HUES6 (cell line): ENCODE data around the gene OLFM1.

Experiments
- H3K27ac ChIP-seq: 2 replicates; pipeline ENCODE4 v1.7.0; 2013; ENCODE audit warnings: low read depth, mild to moderate bottlenecking, low read length, inconsistent platforms
- H3K27me3 ChIP-seq: 2 replicates; pipeline ENCODE4 v1.6.1; 2013; ENCODE audit warnings: low read length; ENCODE audit not compliant: control insufficient read depth, insufficient read depth
- H3K36me3 ChIP-seq: 2 replicates; pipeline ENCODE4 v1.6.1; 2013; ENCODE audit warnings: low read length; ENCODE audit not compliant: control insufficient read depth, insufficient read depth
- H3K4me1 ChIP-seq: 2 replicates; pipeline ENCODE4 v1.6.1; 2013; ENCODE audit warnings: low read length; ENCODE audit not compliant: control insufficient read depth, insufficient read depth
- H3K4me3 ChIP-seq: 2 replicates; pipeline ENCODE4 v1.5.1; 2013; ENCODE audit warnings: low read depth, low read length
- H3K9ac ChIP-seq: one replicate; pipeline ENCODE4 v1.6.1; 2013; ENCODE audit warnings: mild to moderate bottlenecking, low read length
- H3K9me3 ChIP-seq: 2 replicates; pipeline ENCODE4 v1.6.1; 2013; ENCODE audit warnings: low read depth, low read length; ENCODE audit not compliant: control insufficient read depth, insufficient read depth

Gene OLFM1

DNA sequence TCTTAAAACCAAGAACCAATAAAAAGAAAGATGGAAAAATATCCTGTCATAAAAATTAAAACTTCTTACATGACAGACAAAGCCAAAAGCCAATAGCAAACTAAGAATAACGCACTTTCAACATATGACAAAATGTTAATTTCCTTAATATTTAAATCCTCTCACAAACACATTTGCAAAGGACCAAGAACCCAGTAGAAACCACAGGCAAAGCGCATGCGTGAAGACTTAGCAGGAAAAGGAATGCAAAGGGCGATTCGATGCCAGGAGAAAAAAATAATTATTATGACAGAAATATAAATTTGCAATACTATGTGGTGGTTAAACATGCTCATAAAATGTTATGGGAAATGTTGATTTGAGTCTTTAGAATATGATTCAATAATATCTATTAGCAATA, 39.9 kb upstream of the OLFM1 start:
- no peak overlapping the region for H3K27ac ChIP-seq
- H3K4me1 ChIP-seq, result no peaks in the 10 kb centered on the region
- H3K4me3 ChIP-seq, result no peak overlapping the region
- H3K27me3 ChIP-seq, result no peaks in the 10 kb centered on the region
- no peak overlapping the region for H3K9ac ChIP-seq
- peaks cover 3% of the 10 kb centered on the region; the same call in 1 of the 2 replicates for H3K9me3 ChIP-seq
- H3K36me3 ChIP-seq, result no peaks in the 10 kb centered on the region

DNA sequence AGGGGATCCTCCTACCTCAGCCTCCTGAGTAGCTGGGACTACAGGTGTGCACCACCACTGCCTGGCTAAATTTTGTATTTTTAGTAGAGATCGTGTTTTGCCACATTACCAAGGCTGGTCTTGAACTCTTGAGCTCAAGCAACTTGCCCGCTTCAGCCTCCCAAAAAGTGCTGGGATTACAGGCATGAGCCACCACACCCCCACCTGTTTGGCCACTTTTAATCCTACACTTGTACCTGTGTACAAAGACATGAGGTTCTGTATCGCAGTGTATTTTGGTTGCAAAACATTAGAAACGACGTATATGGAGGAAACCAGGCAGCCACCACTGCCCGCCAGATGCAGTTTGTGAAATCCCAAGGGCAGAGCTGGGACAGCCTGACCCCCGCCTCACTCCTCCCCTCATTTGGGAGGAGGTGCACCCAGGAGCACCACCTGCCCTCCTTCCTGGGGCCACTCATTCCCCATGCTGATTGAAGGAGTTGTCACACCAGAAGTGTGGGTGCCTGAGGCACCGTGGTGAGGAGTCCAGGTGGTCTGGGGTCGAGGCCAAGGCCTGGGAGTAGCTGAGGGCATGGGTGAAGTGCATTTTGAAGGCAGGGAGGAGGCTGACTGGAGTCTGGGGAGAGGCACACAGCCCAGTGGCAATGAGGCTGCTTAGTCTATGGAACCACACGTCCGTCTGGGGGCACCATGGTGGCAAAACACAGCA, 39.3 kb upstream of the OLFM1 start:
- H3K9me3 ChIP-seq, result peaks cover 3% of the 10 kb centered on the region; the same call in 1 of the 2 replicates
- H3K27ac ChIP-seq, result no peak overlapping the region
- H3K27me3 ChIP-seq, result no peaks in the 10 kb centered on the region
- H3K36me3 ChIP-seq, result no peaks in the 10 kb centered on the region
- H3K4me1 ChIP-seq, result no peaks in the 10 kb centered on the region
- no peak overlapping the region for H3K4me3 ChIP-seq
- H3K9ac ChIP-seq, result no peak overlapping the region

DNA sequence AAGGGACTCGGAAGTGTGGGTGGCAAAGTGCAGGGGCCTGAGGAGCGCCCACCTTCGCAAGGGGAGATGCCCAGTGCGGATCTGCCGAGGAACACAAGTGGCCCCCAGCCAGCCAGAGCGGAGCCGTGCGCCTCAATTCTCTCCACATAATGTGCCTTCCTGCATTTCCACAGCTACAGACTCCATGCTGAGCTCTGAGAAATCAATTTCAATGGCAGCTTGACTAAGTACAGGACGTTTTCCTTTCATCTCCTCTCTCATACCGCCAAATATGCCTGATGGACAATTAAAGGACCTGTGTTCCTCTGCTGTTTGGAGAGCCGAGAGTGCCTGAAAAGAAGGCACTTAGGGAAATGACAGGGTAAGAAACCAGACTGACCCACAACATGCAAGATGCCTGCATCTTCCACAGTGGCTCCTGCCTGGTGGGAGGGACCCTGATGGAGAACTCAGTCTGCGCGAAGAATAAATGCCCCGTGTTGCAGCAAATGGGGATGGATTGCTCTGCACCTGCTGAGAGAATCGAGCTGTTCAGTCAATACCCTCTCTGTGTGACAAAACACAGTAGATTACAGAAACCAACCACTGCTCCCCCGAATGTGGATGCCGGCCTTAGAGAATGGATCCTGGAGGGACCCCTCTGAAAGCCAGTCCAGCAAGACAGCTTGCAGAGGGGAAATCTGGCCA, 38.6 kb upstream of the OLFM1 start:
- no peaks in the 10 kb centered on the region for H3K27me3 ChIP-seq
- no peak overlapping the region for H3K9ac ChIP-seq
- H3K4me1 ChIP-seq, result no peaks in the 10 kb centered on the region
- no peak overlapping the region for H3K27ac ChIP-seq
- H3K4me3 ChIP-seq, result no peak overlapping the region
- H3K36me3 ChIP-seq, result no peaks in the 10 kb centered on the region
- H3K9me3 ChIP-seq, result peaks cover 3% of the 10 kb centered on the region; the same call in 1 of the 2 replicates

DNA sequence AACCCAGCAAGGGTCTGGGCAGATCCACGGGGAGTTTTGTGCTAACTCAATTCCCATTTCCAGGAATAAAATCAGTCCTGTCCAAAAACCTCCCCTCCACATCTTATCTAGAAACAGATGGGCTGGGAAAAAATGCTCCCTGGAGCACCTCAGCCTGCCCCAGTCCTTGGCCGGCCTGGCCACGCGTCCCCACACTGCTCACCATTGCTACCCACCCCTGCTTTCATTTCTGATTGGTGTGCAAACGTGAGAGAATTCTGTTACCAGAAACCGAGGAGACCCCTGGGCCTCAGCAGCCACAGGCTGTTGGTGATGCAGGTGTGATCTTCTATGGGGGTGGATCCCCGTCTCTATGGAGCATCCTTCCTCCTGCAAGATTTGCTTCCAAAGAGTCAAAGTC, 38.0 kb upstream of the OLFM1 start:
- H3K36me3 ChIP-seq, result no peaks in the 10 kb centered on the region
- H3K27ac ChIP-seq, result no peak overlapping the region
- H3K27me3 ChIP-seq, result no peaks in the 10 kb centered on the region; the same call in 1 of the 2 replicates
- H3K4me1 ChIP-seq, result no peaks in the 10 kb centered on the region
- no peak overlapping the region for H3K4me3 ChIP-seq
- H3K9me3 ChIP-seq, result peaks cover 3% of the 10 kb centered on the region; the same call in 1 of the 2 replicates
- H3K9ac ChIP-seq, result no peak overlapping the region

DNA sequence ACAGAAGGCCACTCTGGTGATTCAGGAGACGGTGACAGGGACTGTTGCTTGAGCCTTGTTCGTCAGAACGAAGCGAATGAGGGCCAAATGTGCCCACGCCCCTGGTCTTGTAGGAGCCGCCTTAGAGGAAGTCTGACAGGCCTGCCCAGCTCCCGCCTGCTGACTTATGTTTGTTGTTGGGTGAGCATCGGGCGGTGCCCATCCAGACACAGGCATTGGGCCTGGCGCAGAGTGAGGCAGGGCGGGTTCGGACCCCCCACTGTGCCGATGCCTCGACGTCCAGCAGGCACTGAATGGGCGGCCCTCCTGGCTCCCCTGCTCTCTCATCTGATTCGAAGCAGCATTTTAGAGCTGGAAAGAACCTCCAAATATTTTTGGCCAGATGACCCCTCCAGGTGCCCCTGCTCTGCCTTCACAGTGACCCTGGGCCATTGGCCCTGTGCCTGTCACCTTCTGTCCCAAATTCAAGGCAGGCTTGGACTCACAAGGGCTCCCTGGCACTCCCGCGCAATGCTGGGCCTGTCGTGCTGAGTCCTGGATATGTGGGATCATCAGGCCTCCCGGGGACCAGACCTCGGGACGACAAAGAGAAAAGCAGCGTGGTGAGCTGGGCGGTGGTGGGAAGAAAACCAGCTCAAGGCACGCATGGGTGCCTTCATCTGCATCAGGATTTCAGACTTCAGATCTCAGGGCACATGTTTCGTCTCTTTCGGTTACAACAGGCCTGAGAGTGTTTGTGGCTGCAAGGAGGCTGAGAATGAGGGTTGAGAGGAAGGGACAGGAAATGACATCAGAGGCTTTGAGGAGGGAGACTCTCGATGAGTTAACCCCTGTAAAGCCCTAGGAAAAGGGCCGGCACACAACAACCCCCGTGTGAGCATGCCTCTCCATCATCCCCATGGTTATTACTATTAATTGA, 37.1 kb upstream of the OLFM1 start:
- Histone ChIP-seq H3K36me3 (no peaks in the 10 kb centered on the region), H3K4me1 (no peaks in the 10 kb centered on the region), H3K27ac (no peak overlapping the region), H3K9me3 (peaks cover 3% of the 10 kb centered on the region; the same call in 1 of the 2 replicates), H3K27me3 (no peaks in the 10 kb centered on the region; the same call in 1 of the 2 replicates), H3K4me3 (no peak overlapping the region), H3K9ac (no peak overlapping the region)

DNA sequence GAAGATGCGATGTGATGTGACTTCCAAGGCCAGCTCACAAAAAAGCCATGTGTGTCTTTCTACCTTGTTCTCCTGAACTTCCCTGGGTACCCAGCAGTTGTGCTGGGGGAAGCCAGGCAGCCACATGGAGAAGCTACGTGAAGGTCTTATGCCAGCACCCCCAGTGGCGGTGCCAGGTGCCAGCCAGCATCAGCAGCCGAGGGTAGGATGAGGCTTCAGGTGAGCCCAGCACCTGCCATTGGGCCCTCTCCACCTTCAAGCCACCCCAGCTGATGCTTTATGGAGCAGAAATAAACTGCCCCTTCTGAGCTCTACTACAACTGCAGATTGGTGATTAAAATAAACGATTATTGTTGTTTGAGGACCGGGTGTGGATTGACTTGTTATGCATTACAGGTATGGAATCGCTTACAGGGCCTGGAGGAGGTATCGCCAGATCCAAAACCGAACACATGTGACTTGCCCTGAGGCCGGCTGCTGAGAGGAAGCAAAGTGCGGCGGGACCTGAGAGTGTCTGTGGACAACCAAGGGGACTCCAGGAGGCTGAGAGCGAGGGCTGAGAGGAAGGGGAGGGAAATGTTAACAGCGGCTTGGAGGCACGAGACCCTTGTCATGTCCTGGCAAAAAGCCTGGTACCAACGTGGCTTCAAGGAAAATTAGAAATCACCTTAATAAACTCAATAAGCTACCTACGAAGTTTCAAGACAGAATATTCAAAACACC, 36.0 kb upstream of the OLFM1 start:
- H3K27ac ChIP-seq, result no peak overlapping the region
- H3K27me3 ChIP-seq, result no peaks in the 10 kb centered on the region; the same call in 1 of the 2 replicates
- H3K9me3 ChIP-seq, result peaks cover 3% of the 10 kb centered on the region; the same call in 1 of the 2 replicates
- H3K9ac ChIP-seq, result no peak overlapping the region
- H3K4me1 ChIP-seq, result no peaks in the 10 kb centered on the region
- no peaks in the 10 kb centered on the region for H3K36me3 ChIP-seq
- H3K4me3 ChIP-seq, result no peak overlapping the region

DNA sequence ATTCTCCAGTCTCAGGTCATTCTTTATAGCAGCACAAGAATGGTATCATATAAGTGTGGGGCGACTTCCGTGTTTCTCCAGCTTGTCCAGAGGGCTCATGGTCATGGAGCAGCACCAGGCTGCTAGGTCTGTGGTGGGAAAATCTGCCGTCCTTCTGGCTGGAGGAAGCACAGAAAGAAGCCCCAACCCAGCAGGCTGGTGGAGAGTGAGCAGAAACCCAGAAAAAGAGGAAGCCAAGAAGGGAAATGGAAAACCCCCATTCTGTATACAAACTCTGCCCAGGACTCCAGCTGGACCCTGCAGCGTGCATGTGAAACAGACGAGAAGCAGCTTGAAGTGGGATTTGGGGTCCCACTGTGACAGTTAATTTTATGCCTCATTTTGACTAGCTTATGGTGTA, 34.3 kb upstream of the OLFM1 start:
- H3K27ac ChIP-seq, result no peak overlapping the region
- H3K9me3 ChIP-seq, result peaks cover 3% of the 10 kb centered on the region; the same call in 1 of the 2 replicates
- no peaks in the 10 kb centered on the region for H3K36me3 ChIP-seq
- H3K9ac ChIP-seq, result no peak overlapping the region
- no peaks in the 10 kb centered on the region; the same call in 1 of the 2 replicates for H3K27me3 ChIP-seq
- no peak overlapping the region for H3K4me3 ChIP-seq
- H3K4me1 ChIP-seq, result no peaks in the 10 kb centered on the region

DNA sequence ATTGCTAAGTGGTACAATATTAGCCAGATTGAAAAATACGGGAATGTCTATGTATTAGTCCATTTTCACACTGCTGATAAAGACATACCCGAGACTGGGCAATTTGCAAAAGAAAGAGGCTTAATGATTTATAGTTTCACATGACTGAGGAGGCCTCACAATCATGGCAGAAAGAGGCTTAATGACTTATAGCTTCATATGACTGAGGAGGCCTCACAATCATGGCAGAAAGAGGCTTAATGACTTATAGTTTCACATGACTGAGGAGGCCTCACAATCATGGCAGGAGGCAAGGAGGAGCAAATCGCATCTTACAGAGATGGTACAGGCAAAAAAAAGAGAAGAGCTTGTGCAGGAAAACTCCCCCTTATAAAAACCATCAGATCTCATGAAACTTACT, 32.3 kb upstream of the OLFM1 start:
- Histone ChIP-seq H3K9me3 (peaks cover 3% of the 10 kb centered on the region; the same call in 1 of the 2 replicates), H3K4me3 (no peak overlapping the region), H3K27ac (no peak overlapping the region), H3K27me3 (peaks cover 2% of the 10 kb centered on the region; the same call in 1 of the 2 replicates), H3K4me1 (no peaks in the 10 kb centered on the region), H3K9ac (no peak overlapping the region), H3K36me3 (no peaks in the 10 kb centered on the region)

DNA sequence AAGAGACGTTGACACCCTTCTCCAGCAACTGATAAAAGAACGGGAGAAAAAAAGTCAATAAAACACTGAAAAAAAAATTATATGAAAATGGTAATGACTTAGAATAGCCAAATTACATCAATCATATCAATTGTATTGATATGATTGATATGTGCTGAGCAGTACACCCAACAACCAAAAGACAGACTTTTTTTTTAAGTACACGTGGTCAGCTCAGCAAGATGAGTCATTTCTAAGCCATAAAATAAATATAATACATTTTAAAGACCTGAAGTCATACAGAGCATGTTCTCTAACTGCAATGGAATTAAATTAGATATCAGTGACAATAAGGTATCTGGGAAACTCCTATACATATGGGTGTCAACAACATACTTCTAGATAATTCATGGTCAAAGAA, 30.9 kb upstream of the OLFM1 start:
- Histone ChIP-seq H3K27ac (no peak overlapping the region), H3K4me3 (no peak overlapping the region), H3K4me1 (no peaks in the 10 kb centered on the region), H3K27me3 (peaks cover 8% of the 10 kb centered on the region; the same call in 1 of the 2 replicates), H3K36me3 (no peaks in the 10 kb centered on the region), H3K9me3 (peaks cover 3% of the 10 kb centered on the region; the same call in 1 of the 2 replicates), H3K9ac (no peak overlapping the region)

DNA sequence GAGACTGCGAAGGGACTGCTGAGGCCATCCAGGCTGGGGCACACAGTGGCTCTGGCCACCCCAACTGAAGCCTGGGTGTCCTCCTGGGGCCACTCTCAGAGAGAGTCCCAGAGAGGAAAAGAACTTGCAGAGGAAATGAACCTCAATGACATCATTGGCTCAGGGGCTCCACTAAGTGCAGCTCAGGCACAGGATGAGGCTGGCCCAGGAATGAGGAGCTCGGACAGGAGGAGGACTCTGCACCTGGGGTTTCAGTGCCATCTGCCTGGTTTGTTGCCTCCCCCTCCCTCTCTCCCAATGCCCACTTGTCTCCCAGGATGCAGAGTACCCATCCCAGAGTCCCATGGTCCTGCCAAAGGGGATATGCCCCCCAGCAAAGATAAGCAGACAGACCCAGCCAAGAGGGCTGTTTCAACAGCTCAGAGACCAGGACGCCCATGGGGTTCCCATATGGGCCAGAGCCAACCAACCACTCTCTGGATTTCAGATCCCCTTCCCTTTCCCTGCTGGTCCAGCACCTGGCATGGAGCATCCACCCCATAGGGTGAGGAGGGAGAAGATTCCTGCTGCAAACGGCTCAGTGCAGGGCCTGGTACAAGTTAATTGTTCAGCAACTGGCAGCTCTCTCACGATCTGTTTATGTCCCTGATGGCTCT, 26.9 kb upstream of the OLFM1 start:
- no peak overlapping the region for H3K4me3 ChIP-seq
- H3K27ac ChIP-seq, result no peak overlapping the region
- H3K9me3 ChIP-seq, result peaks cover 33% of the 10 kb centered on the region
- peaks cover 8% of the 10 kb centered on the region; the same call in 1 of the 2 replicates for H3K27me3 ChIP-seq
- no peak overlapping the region for H3K9ac ChIP-seq
- no peaks in the 10 kb centered on the region for H3K36me3 ChIP-seq
- H3K4me1 ChIP-seq, result no peaks in the 10 kb centered on the region
